Stomach (tissue), 4 donors: ENCODE measurements around the gene REXO4.

ENCODE experiments used
- EP300 ChIP-seq: sonication (generic); formaldehyde crosslinking; IDR thresholded peaks from one replicate; pipeline ENCODE4 v1.6.1; 2017; ENCODE audit warnings: antibody characterized with exemption
- POLR2A ChIP-seq, 4 donors: fragments of 450-650 bp; IDR thresholded peaks; one replicate each; pipeline ENCODE4 v1.6.1; 2016; ENCODE audit warnings: antibody characterized with exemption in 4 of 4, control low read depth in 2 of 4, mild to moderate bottlenecking in 1 of 4, moderate library complexity in 1 of 4
- POLR2AphosphoS5 ChIP-seq, 3 donors: sonication (generic); formaldehyde crosslinking; IDR thresholded peaks; one replicate each; pipeline ENCODE4 v1.6.1; 2016; ENCODE audit warnings: antibody characterized with exemption in 3 of 3
- TF ChIP-seq, protein P1 (sequence below), 7 experiments: fragments of 450-650 bp in 4 of 7; fragments of 200-600 bp in 3 of 7; sonication (generic) in 3 of 7; IDR thresholded peaks; one replicate each; pipeline ENCODE4 v1.5.1; 2016 to 2019; ENCODE audit warnings: antibody characterized with exemption in 7 of 7, control low read depth in 2 of 7, mild to moderate bottlenecking in 1 of 7

DNA sequence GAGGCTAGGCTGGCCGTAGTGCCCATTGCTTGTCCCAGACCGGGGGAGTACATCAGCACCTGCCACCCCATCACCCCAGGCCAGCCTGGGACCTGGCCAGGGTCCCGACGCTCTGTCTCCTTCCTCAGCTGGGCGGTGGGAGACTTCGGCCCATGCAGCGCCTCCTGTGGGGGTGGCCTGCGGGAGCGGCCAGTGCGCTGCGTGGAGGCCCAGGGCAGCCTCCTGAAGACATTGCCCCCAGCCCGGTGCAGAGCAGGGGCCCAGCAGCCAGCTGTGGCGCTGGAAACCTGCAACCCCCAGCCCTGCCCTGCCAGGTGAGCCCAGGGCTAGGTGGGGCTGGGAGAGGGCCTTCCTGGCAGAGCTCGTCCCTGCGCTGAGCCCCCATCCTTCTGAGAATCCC is 25.4 kb upstream of the REXO4 start:
- TF ChIP-seq EP300 (no peak), POLR2A (IDR thresholded peaks at IDR 0.05) (no peak), POLR2AphosphoS5 (IDR thresholded peaks at IDR 0.05) (no peak)
- TF ChIP-seq, protein P1, sequence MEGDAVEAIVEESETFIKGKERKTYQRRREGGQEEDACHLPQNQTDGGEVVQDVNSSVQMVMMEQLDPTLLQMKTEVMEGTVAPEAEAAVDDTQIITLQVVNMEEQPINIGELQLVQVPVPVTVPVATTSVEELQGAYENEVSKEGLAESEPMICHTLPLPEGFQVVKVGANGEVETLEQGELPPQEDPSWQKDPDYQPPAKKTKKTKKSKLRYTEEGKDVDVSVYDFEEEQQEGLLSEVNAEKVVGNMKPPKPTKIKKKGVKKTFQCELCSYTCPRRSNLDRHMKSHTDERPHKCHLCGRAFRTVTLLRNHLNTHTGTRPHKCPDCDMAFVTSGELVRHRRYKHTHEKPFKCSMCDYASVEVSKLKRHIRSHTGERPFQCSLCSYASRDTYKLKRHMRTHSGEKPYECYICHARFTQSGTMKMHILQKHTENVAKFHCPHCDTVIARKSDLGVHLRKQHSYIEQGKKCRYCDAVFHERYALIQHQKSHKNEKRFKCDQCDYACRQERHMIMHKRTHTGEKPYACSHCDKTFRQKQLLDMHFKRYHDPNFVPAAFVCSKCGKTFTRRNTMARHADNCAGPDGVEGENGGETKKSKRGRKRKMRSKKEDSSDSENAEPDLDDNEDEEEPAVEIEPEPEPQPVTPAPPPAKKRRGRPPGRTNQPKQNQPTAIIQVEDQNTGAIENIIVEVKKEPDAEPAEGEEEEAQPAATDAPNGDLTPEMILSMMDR (IDR thresholded peaks at IDR 0.05) = no peak
